ENCODE data around the gene COX7A2.

The COX7A2 gene

DNA sequence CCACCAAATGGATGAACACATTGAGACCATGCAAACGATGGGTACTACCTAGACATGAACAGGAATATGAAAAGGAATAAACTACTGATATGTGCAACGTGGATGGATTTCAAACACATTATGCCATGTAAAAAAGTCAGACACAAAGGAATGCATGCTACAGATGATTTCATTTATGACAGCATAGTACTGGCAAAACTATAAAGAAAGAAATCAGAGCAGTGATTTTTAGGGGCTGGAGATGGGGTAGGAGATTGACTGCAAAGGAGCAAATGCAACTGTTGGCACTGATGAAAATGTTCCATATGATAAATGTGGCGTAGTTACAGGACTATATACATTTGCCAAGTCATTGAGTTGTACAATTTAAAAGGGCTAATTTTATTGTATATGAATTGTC lies 24.3 kb downstream of the COX7A2 start:
- DNase-seq: no peak

DNA sequence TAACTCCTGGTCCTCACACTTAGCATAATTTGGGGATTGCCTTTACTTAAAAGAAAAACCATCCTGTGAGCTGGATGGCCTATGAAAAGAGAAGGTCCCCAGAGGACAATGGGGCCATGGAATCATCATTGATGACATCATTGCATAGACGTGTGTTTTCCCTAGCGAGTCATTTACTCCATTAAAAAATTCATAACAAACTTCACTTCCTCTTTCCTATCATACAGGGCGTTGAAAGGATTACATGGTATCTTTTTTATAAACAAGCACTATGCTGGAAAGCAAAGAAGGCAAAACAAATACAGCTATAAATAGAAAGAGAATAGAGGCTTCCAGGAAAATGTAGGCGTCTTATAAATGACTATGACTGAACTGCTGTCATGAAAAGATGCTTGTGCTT lies 26.4 kb downstream of the COX7A2 start:
- no peak for DNase-seq

DNA sequence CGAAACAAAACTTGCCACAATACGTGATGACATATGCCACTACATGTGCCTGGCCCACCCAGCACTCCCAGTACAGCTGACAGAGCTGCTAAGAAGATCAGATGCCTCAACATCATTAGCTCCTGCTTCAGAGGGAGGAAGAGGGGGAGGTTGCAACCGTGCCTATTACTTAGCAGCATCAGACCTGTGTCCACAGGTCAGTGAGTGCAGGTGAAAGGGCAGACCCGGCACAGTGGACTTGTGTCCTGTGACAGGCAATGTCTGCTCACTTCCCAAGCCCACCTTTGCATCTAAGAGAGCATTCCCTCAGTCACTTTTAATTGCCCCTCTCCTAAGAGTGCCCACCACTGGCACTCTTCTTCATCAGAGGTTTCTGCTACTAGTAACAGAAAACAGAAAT lies 28.3 kb downstream of the COX7A2 start:
- no peak for DNase-seq

DNA sequence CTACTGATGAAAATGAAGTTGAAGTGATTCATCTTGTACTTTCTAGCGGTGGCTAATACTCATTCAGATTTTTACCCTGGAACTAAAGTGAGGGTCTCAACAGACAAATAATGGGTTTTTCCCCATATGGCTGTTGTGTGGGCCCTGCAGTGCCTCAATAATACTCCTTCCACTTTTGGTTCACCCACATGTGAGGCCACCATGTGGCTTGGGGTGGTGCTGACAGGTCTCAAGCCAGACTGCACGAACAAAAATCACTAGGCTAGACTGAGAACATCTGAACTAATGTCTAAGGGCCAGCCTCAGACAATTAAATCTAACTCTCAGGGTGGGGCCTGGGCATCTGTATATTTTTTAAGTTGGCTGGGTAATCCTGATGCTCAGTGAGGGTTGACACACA lies 29.9 kb downstream of the COX7A2 start:
- DNase-seq: no peak

DNA sequence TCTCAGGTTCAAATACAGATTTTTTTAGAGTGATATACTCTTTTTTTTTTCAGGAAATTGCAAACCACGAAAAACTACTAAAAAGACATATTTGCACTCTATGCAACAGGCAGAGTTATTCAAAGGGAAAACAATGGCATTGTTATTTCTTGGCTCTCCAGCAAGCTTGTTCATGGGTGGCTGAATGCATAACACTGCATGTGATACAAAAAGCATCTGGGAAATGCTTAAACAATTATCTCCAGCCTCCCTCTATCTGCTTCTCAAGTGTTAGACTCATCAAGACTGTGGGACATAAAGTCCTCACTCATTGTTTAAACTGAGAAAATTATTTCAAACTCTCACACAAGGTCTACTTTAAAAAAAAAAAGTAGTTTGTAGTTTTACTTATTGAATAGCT lies 30.5 kb downstream of the COX7A2 start:
- DNase-seq: no peak

DNA sequence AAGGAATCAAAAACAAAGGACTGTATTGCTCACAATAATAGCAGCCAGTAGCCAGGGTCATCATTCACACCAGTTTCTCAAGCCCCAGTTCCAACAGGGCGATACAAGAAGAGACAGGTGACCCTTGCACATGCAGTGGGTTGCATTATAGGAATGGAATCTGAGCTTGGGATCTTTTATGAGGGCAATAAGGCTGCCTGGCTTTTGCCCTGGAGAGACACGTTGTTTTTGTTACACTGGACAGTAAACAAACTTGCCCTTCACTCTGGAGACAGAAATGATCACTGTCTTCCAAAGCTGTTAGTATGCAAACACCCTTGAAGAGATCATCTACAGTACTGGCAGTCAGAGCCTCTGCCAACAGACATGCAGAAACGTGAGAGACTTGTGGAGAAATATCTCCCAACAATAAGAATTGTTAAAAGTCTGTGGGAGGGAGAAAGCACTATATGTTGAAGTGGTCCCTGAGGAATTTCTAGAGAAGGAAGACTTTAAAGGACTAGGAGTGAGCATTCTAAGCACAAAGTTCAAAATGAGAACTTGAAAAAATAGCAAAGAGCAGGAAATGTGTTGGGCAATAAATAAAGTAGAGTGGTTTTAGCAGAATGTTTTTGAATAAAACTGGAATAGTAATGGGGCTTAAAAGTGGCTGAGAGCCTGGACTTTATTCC lies 31.5 kb downstream of the COX7A2 start:
- no peak for DNase-seq

GRCh38 chr6:75210885-75211739 lies 32.5 kb downstream of the COX7A2 start:
- DNase-seq: peak; percentile 32 to 70

DNA sequence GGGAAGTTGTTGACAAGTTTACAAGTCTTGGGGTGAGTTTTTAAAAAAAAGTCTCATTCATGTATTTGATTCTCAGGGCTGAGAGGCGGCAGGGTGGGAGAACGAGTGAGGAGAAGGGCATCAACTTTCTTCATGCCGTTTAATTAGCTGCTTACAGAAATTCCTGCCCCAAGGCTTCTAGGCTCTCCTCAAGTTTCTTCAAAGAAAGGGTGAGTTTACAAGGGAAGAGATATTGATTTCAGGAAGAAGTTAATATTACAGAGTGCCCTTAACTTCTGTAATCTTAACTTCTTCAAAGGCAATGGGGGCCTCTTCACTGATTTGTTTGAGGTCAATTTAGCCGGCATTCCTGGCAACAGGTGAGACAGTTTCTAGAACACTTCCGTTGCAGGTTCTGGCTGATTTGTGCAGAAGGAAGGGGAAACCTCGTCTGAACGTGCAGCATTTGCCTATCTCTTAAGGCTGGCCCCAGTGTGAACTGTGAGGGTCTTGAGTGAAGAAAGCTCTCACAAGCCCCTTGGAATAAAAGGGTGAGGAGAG lies 34.3 kb downstream of the COX7A2 start:
- DNase-seq: no peak

DNA sequence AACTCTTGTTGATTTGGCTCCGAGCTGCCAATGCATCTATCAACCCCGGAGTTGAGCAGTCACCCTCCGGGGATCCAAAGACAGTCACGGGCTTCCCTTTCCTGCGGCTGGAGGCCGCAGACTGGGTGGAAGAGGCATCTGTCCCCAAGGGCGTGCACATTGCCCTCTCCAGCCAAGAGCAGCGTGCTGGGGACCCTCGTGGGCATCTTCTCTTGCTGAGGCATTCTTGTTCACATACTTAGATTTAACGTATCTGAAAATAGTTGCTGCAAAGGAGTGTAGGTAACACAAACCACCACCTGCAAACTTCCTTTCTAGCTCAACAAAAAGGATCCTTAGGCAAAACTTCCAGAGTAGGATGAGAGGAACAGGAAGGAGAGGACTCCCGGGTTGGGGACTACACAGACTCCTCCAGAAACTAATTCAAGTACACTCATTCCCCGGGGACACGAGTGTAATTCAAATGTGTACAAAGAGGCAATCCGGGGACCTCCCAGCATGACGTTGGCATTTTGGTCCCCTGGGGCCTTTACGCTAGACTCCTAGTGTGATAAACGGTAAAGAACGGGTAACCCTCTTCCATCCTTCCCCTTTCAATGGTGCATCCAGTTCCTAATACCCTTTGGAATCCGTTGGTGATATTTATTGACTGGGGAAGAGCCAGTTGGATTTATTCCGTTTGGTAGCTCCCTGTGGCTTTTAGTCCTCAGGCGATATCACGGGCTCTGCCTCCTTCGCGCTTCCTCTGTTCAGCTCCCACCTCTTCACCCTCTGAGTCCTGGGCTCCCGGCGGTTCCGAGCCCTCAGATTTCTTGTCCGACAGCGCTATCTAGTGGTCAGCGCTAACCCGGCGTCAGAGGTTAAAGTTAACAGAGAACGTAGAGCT lies 35.1 kb downstream of the COX7A2 start:
- DNase-seq: peak; percentile 73 to 82

GRCh38 chr6:75206576-75207342 lies 36.8 kb downstream of the COX7A2 start:
- DNase-seq: no peak

DNA sequence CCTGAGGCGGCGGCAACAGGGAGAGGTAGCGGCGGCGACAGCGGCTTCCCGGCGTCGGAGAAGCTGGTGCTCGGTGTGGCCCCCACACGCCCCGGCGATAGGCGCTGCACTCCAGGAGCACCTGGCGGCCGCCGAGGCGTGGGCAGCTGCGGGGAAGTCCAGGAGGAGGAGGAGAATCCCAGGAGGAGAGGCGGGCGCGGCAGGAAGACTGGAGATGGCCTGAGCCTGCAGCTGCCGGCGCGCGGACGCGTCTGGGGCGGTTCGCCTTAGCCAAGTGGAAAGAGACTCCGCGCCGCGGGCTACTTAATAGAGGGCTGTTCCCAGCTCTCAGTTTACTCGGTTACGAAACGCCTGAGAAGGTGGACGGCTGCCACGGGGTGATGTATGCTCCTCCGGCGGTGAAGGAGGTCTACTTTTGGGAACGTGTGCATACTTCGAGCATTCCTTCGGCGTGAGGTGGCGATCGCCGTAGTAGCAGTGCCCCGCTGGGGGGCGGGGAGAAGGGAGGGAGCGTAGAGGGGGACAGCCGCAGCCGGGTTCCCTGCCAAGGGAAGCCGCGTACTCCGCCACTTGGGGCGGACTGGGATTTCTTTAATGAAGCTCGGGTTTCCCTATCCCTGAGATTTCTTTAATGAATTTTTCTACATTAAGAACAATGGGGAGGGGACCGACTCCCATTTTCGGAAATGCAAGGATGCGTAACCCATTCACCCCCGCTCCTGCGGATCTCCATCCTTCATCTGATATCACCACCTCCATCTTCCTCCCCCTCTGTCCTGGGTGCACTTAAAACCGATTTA lies 37.6 kb downstream of the COX7A2 start, which contains the start of gene COL12A1:
Gene COL12A1, minus strand, starts transcription at position 278 of the 800 bp plus-strand sequence. CDS start 3,261 bp downstream, outside the sequence.
- no peak for DNase-seq

GRCh38 chr6:75204959-75205775 lies 38.4 kb downstream of the COX7A2 start:
- DNase-seq: no peak

- DNase-seq: peak in 1 of 2 donors; percentile 25
These were observed 39.2 kb downstream of the COX7A2 start for GRCh38 chr6:75204217-75204958.

DNA sequence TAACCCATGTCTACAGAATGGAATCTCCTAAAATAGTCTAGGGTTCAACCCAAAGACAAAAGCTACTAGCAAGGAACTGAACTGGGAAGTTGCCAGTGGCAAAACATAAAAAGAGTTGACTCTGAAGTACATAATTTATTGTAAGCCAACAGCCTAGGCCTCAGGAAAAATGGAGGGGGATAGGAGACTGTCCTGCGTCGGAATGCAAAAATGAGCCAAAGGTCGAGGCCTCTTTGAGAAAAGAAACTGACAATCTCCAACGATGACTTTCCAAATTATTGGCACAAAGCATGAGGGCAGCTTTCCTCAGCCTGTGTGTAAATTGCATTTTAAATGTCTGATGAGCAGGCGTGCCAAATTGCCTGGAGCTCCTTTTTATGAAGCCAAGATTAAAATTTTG lies 39.9 kb downstream of the COX7A2 start:
- no peak for DNase-seq

- no peak for DNase-seq
These were observed 40.9 kb downstream of the COX7A2 start for GRCh38 chr6:75202676-75203131.

DNA sequence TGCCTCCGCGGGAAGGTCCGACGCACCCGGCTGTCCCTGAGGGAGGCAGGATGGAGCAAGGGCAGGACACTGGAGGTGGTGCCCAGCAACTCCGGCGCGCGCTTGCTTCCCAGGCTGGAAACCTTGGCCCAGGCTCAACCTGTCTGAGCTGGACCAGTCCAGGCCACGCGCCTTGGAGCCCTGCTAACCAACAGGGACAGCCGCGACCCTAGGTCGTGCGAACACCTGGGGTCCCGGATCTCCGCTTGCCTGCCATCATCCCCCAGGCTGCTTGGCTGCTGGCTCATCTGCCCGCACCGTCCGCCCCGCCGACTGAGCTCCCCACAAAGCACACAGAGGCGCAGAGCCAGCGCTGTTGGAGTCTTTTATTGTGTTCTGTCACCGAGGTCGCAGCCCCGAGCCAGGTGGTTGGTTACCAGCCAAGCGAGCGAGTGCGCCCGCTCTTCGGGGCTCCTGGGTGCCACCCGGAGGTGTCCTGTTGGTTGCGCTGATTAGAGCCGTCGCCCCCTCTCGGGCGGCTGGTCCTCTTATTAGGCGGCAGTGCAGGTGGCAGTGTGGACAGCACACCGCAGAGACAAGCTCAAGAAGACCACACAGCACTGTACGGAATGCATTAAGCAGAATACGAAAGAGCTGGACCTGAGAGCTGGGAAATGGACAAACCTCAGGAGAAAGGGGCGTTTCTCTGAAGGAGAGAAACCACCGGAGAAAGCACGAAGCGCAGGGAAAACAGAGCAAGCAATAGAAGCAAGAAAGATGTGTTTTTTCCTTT lies 41.5 kb downstream of the COX7A2 start:
- no peak for DNase-seq

DNA sequence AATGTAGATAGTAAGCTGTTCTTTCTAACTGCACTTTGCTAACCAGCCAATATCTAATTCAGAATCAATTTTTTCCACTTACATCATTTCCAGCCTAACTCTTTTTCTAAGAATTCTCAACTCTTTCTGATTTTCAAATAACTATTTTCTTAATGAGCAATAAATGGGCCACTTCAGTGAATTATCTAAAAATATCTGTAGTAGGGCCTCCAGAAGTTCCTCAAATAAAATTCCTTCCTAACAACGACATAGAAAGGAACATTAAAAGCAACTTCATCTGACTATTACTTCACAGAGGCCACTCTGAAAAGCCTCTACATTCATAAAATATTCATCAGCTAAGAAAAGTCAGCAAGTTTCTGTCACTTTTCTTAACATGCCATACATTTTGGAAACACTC lies 42.6 kb downstream of the COX7A2 start:
- DNase-seq: no peak

DNA sequence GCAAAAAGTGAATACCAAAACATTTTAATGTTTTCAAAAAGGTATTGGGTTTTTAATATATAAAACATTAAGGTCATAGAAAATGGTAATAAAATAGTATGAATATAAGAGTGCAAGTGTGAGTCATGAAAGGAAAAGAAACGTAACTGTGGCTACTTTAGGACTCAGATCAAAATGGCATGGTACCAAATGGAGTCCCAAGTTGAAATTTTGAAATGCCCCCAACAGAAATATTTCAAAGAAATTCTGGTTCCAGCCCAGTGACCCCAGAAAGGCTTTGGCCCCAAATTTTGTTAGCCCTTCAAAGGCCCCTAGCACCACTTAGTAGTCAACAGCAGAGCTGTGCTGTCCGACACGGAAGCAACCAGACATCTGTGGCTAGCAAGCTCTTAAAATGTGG lies 43.7 kb downstream of the COX7A2 start:
- no peak for DNase-seq
